C4-2B (cell line): ENCODE data around the gene P3H2.

ENCODE experiments used
- CTCF ChIP-seq: fragments of 450-650 bp; conservative IDR thresholded peaks from 2 replicates; pipeline ENCODE4 v1.5.1; 2017; ENCODE audit warnings: mild to moderate bottlenecking
- ZFX ChIP-seq: fragments of 450-650 bp; IDR thresholded peaks from 2 replicates; pipeline ENCODE4 v1.6.1; 2017

DNA sequence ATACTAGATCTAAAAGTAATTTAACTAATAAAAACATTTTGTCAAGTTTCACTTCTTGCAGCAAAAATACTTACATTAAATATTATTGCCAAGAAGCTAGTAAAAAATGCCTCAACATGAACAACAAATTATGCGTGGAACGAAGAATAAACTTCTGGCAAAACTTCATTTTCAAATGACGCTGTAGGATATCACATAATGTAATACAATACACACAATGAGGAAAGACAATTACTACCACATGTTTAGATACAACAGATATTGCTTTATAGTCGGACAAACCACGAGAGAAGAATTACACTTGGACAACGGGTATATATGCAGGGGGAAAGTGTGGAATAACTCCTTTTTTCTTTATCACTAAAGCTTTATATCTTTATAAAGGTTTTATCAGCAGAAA, 21.6 kb downstream of the P3H2 start:
- TF ChIP-seq CTCF (no peak), ZFX (no peak)
